ENCODE data around the gene SPG7.

SPG7 gene

DNA sequence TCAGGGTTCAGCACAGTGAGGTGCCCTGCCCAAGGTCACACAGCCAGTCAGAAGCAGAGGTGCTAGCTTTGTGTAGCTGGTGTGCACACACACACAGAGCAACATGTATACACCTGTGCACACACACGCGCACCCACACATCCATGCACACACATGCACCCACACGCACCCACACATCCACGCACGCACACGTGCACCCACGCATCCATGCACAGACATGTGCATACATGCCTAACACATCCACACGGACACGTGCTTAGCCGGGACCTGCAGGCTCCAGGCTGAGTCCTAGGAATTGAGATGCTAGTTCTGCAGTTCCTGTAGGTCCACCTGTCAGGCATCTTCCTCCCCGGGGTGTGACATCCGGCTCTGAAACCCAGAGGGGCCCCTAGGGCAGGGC lies 92.2 kb downstream of the SPG7 start:
- DNase-seq (ENCODE audit: low spot score) = no peak

DNA sequence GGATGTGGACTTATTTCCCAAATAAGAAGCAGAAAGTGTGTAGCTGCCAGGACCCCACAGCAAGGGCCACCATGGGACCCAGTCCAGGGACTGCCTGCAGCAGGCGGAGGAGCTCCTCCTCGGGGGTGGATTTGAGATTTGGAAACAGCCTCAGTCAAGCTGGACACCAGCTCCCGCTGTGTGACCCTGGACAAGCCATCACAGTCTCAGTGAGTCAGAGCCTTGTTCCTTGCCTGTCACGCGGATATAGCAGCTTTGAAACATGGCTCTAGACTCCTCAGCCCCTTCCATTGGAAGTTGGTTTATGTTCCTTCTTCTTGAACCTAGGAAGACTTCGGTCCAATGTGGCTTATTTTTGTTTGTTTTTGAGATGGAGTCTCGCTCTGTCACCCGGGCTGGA lies 92.8 kb downstream of the SPG7 start:
- no peak for DNase-seq (ENCODE audit: low spot score)

DNA sequence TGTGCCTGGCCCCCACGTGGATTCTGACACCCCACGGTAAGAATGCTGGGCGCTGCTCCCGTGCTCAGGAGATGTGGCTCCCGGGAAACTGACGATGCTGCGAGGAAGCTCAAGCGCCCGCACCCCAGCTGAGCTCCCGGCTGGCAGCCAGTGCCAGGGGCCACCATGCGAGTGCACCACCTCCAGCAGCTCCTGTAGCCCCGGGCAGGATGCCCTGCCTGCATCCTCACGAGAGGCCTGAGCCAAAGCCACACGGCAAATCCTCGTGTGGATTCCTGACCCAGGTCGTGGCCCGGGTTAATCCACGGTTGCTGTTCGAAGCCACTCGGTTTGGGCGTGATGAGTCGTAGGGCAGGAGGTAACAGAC lies 93.7 kb downstream of the SPG7 start:
- no peak for DNase-seq (ENCODE audit: low spot score)

DNA sequence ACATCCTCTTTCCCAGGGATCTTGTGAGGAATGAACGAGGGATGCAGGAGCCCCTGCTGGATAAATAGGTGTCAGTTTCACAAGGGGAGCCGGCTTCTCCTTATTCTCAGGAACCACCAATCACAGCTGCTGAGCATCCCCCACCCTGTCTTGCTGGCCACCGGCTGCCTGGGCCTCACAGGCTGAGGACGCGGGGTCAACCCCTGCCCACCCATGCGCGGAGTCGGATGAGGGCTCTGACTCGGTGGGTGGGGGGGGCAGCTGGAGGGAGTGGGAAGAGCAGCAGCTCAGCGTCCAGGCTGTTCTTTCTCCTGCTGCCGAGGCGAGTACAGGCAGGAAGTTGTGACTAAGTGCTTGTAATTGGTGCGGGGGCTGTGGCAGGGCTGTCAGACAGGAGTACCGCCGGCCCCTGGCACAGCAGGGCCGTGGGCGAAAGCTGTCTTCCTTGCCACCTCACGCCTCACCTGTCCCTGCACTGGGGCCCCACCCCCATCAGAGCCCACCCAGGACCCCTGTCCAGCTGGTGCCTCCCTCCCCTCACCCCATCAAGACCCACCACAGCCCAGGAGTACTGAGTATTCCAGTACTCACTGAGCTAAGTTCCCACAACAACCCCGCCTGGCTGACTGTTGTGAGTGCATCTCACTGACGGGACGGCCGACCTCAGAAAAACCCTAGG lies 94.2 kb downstream of the SPG7 start:
- DNase-seq (ENCODE audit: low spot score) = no peak

DNA sequence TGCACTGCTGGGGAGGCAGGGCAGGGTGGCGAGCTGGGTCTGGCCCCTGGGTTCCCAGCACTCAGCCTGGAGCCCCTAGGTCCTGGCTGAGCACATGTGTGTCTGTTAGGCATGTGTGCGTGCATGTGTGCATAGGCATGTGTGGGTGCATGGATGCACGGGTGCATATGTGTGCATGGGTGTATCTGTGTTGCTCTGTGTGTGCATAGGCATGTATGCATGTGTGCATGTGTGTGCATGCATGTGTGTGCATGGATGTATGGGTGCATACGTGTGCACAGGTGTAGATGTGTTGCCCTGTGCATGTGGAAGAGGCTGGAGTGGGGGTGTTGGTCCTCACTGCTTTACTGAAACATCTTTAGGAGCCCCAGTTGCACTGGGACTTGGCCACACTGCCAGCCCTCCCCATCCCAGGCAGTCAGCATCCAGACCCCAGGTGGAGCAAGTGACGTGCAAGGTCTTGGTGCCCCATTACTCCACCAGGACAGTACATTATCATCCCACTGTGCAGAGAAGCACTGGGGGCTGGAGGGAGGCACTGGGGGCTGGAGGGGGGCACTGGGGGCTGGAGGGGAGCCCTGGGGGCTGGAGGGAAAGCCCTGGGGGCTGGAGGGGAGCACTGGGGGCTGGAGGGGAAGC lies 94.9 kb downstream of the SPG7 start:
- DNase-seq (ENCODE audit: low spot score) = no peak

DNA sequence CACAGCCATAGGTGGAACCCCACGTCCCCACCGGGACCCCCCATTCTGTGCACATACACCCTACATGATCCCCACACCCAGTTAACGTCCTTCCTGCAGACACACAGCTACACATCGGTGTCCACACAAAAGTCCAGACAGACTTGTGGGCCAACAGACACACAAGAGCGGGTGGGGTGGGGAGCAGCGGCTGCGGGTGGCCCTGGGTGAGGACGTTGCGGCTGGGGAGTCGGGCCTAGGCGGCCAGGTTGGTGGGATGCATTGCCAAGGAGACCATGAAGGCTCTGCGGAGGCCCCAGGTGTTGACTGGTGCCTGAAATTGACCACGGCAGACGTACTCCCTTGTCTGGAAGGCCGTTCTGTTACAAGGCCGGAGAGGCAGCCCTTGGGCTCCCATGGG lies 96.6 kb downstream of the SPG7 start:
- no peak for DNase-seq (ENCODE audit: low spot score)

DNA sequence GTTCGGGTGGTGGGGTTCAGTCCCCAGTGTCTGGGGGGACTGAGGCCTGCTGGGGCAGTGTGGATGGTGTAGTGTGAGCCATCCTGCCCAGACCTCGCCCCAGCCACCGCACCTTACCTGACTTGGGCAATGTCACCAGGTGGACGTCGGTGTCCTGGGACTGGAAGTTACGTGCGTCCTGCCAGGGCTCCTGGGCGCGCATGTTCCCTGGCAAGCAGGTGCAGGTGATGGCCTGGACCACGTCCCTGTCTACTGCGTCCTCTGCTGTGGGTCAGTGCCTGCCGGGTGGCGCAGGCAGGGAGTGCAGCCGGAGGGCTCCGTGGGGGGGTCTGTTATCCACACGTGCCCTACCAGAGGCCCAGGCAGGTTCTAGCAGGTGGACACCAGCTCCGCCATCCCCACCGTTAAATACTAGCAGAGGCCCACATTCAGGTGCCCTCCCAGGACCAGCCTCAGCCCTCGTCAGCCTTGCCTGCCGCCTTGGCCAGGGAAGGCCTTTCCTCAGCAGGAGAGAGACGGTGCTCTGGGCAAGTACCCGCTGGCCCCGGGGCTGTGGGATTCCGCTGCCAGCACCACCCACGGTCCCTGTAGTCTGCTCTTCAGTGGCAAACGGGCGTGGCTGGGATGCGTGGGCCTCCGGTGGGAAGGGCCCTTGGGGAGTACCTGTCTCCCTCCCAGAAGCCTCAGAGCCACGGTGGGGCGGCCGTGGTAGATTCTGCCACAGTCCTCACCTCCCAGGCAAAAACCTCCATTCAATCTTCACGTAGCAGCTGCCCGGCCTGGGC lies 97.2 kb downstream of the SPG7 start:
- DNase-seq (ENCODE audit: low spot score) = no peak

DNA sequence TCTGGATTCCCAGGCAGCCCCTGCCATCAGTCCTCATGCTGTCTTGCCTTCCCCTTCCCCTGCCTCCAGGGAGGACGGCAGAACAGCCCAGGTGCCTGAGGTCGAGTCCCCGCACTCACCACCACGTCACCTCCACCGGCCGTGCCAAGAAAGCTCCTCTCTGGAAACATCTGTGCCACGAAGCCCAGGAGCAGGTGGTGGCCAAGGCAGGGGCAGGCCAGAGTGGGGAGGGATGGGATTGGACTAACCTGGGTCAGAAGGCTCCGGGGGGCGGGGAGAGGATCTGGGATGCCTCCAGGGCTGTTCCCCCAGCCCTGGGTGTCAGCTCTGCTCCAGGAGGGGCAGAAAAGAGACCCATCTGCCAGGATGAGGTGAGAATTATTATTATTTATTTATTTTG lies 97.8 kb downstream of the SPG7 start:
- no peak for DNase-seq (ENCODE audit: low spot score)

Data from hematopoietic multipotent progenitor cell treated with erythropoietin and hydrocortisone succinate and interleukin-3 and kit ligand, for 15 days (in vitro differentiated cells).